ACC112 (cell line): ENCODE data around the gene TIAM1.

Experiments used
- H2AFZ ChIP-seq: fragments of 200-600 bp; sonication (generic); one replicate; pipeline ENCODE4 v1.6.0; 2017; ENCODE audit warnings: antibody characterized with exemption, low read length; ENCODE audit not compliant: unreplicated experiment
- H3K27ac ChIP-seq: fragments of 200-600 bp; sonication (generic); 2 replicates; pipeline ENCODE4 v1.5.1; 2014; ENCODE audit warnings: low read depth, mild to moderate bottlenecking, antibody characterized with exemption, low read length, moderate library complexity
- H3K27me3 ChIP-seq: fragments of 200-600 bp; sonication (generic); 2 replicates; pipeline ENCODE4 v1.6.1; 2014; ENCODE audit warnings: mild to moderate bottlenecking, antibody characterized with exemption, low read length, moderate library complexity, mixed read lengths; ENCODE audit not compliant: insufficient read depth
- H3K36me3 ChIP-seq: fragments of 200-600 bp; sonication (generic); 2 replicates; pipeline ENCODE4 v1.6.1; 2016; ENCODE audit warnings: mild to moderate bottlenecking, antibody characterized with exemption, low read length, moderate library complexity, mixed read lengths; ENCODE audit not compliant: insufficient read depth
- H3K4me1 ChIP-seq: fragments of 200-600 bp; sonication (generic); one replicate; pipeline ENCODE4 v1.6.1; 2016; ENCODE audit warnings: low read length, mixed read lengths; ENCODE audit not compliant: insufficient read depth, unreplicated experiment, control insufficient read depth
- H3K4me3 ChIP-seq: fragments of 200-600 bp; sonication (generic); 2 replicates; pipeline ENCODE4 v1.5.1; 2014; ENCODE audit warnings: mild to moderate bottlenecking, low read depth, low read length
- H3K79me2 ChIP-seq: fragments of 200-600 bp; sonication (generic); one replicate; pipeline ENCODE4 v1.6.0; 2016; ENCODE audit warnings: low read length; ENCODE audit not compliant: control insufficient read depth, unreplicated experiment, insufficient read depth

TIAM1 gene

GRCh38 chr21:31216206-31216605 lies 127.9 kb downstream of the TIAM1 start:
- H3K36me3 ChIP-seq = no peaks in the 10 kb centered on the region
- H2AFZ ChIP-seq = no peak overlapping the region
- H3K27me3 ChIP-seq = no peaks in the 10 kb centered on the region
- no peak overlapping the region for H3K4me3 ChIP-seq
- no peak overlapping the region for H3K27ac ChIP-seq
- H3K79me2 ChIP-seq = no peaks in the 10 kb centered on the region
- H3K4me1 ChIP-seq = peaks cover 27% of the 10 kb centered on the region

- peaks cover 8% of the 10 kb centered on the region; the same call in 1 of the 2 replicates for H3K36me3 ChIP-seq
- H3K4me1 ChIP-seq = peaks cover 3% of the 10 kb centered on the region
- H2AFZ ChIP-seq = no peak overlapping the region
- H3K4me3 ChIP-seq = no peak overlapping the region
- H3K27ac ChIP-seq = no peak overlapping the region
- H3K27me3 ChIP-seq = no peaks in the 10 kb centered on the region
- H3K79me2 ChIP-seq = no peaks in the 10 kb centered on the region
Observed at GRCh38 chr21:31213787-31214186, 130.3 kb downstream of the TIAM1 start.

- Histone ChIP-seq H3K4me1 (no peaks in the 10 kb centered on the region), H3K4me3 (no peak overlapping the region), H3K79me2 (no peaks in the 10 kb centered on the region), H3K27ac (no peak overlapping the region), H3K27me3 (no peaks in the 10 kb centered on the region), H2AFZ (no peak overlapping the region), H3K36me3 (peaks cover 8% of the 10 kb centered on the region; the same call in 1 of the 2 replicates)
Observed at GRCh38 chr21:31211836-31212235, 132.2 kb downstream of the TIAM1 start.

GRCh38 chr21:31205412-31205811 lies 138.6 kb downstream of the TIAM1 start:
- H3K27ac ChIP-seq = no peak overlapping the region
- peaks cover 47% of the 10 kb centered on the region for H3K4me1 ChIP-seq
- no peak overlapping the region for H3K4me3 ChIP-seq
- H3K79me2 ChIP-seq = no peaks in the 10 kb centered on the region
- no peak overlapping the region for H2AFZ ChIP-seq
- H3K27me3 ChIP-seq = no peaks in the 10 kb centered on the region
- H3K36me3 ChIP-seq = peaks cover 8% of the 10 kb centered on the region; the same call in 1 of the 2 replicates

- Histone ChIP-seq H3K79me2 (no peaks in the 10 kb centered on the region), H3K27me3 (no peaks in the 10 kb centered on the region), H3K4me3 (no peak overlapping the region), H2AFZ (no peak overlapping the region), H3K36me3 (peaks cover 8% of the 10 kb centered on the region; the same call in 1 of the 2 replicates), H3K4me1 (peaks cover 51% of the 10 kb centered on the region), H3K27ac (no peak overlapping the region)
Observed at GRCh38 chr21:31204801-31205200, 139.3 kb downstream of the TIAM1 start.

GRCh38 chr21:31203431-31204054 lies 140.5 kb downstream of the TIAM1 start:
- Histone ChIP-seq H3K4me3 (peak overlapping the region; percentile 15; the same call in 1 of the 2 replicates), H3K36me3 (no peaks in the 10 kb centered on the region), H2AFZ (no peak overlapping the region), H3K27ac (peak overlapping the region; percentile 96), H3K4me1 (peaks cover 51% of the 10 kb centered on the region), H3K27me3 (no peaks in the 10 kb centered on the region), H3K79me2 (no peaks in the 10 kb centered on the region)

- Histone ChIP-seq H3K27ac (peak overlapping the region; percentile 96), H3K4me1 (peaks cover 51% of the 10 kb centered on the region), H2AFZ (peak overlapping the region; percentile 27), H3K4me3 (peak overlapping the region; percentile 69), H3K36me3 (no peaks in the 10 kb centered on the region), H3K27me3 (no peaks in the 10 kb centered on the region), H3K79me2 (no peaks in the 10 kb centered on the region)
Observed at GRCh38 chr21:31201548-31201947, 142.5 kb downstream of the TIAM1 start.

GRCh38 chr21:31201144-31201543 lies 142.9 kb downstream of the TIAM1 start:
- no peaks in the 10 kb centered on the region for H3K27me3 ChIP-seq
- H3K79me2 ChIP-seq = no peaks in the 10 kb centered on the region
- peak overlapping the region; percentile 69 for H3K4me3 ChIP-seq
- H3K27ac ChIP-seq = peak overlapping the region; percentile 96
- no peaks in the 10 kb centered on the region for H3K36me3 ChIP-seq
- H2AFZ ChIP-seq = peak overlapping the region; percentile 27
- peaks cover 51% of the 10 kb centered on the region for H3K4me1 ChIP-seq

- Histone ChIP-seq H3K4me1 (peaks cover 34% of the 10 kb centered on the region), H3K4me3 (no peak overlapping the region), H3K79me2 (no peaks in the 10 kb centered on the region), H3K27ac (no peak overlapping the region), H3K36me3 (no peaks in the 10 kb centered on the region; the same call in 1 of the 2 replicates), H2AFZ (no peak overlapping the region), H3K27me3 (no peaks in the 10 kb centered on the region)
Observed at GRCh38 chr21:31198575-31198974, 145.5 kb downstream of the TIAM1 start.

- Histone ChIP-seq H3K79me2 (no peaks in the 10 kb centered on the region), H3K4me3 (no peak overlapping the region), H3K4me1 (peaks cover 17% of the 10 kb centered on the region), H3K36me3 (peaks cover 2% of the 10 kb centered on the region; the same call in 1 of the 2 replicates), H2AFZ (no peak overlapping the region), H3K27me3 (no peaks in the 10 kb centered on the region), H3K27ac (no peak overlapping the region)
Observed at GRCh38 chr21:31196724-31197123, 147.3 kb downstream of the TIAM1 start.

- Histone ChIP-seq H3K27me3 (no peaks in the 10 kb centered on the region), H3K36me3 (peaks cover 2% of the 10 kb centered on the region; the same call in 1 of the 2 replicates), H3K79me2 (no peaks in the 10 kb centered on the region), H2AFZ (no peak overlapping the region), H3K4me3 (no peak overlapping the region), H3K27ac (no peak overlapping the region), H3K4me1 (peaks cover 5% of the 10 kb centered on the region)
Observed at GRCh38 chr21:31195334-31196015, 148.6 kb downstream of the TIAM1 start.
